CD4-positive, alpha-beta T cell (primary cell): ENCODE measurements around the gene SLC23A1. TPM values are rescaled to one million over a fixed set of nuclear protein-coding genes. Genes with fewer than 3 reads are reported as not detected.
A peak's percentile ranks its signal among the peaks of the same experiment; 100 is the strongest.

ENCODE experiments used
- ATAC-seq: fragments of 200-7000 bp; cut with Tn5 transposase; one replicate; pipeline ENCODE4 v1.10.0; 2022; ENCODE audit warnings: mild to moderate bottlenecking; ENCODE audit not compliant: poor library complexity
- CTCF ChIA-PET: fragments of 350-600 bp; sonication (Branson Sonifier 250); formaldehyde crosslinking; loops from one replicate; lab custom pipeline; 2021; ENCODE audit warnings: antibody characterized with exemption, inconsistent platforms; lab: Charles Lee
- POLR2A ChIA-PET: fragments of 350-600 bp; sonication (Branson Sonifier 250); formaldehyde crosslinking; loops from one replicate; lab custom pipeline; 2021; ENCODE audit warnings: antibody characterized with exemption, inconsistent platforms; lab: Charles Lee
- DNase-seq, 14 experiments: peaks; one replicate each; pipeline ENCODE4 v3.0.0-alpha.2; 2013 to 2020; ENCODE audit warnings: mixed read lengths in 2 of 14
- H3K27ac ChIP-seq, 2 donors: one replicate each; pipeline versions ENCODE4 v1.5.1 to v1.7.0; 2013; ENCODE audit warnings: low read length in 2 of 2, low read depth in 1 of 2, mild to moderate bottlenecking in 1 of 2
- H3K27me3 ChIP-seq, 2 experiments: 1 replicate in 1 of 2; 2 replicates in 1 of 2; pipeline versions ENCODE4 v1.6.1 to v1.7.0; 2013; ENCODE audit warnings: low read length in 2 of 2, control low read depth in 1 of 2, mild to moderate bottlenecking in 1 of 2, moderate library complexity in 1 of 2; ENCODE audit not compliant: insufficient read depth in 2 of 2, control insufficient read depth in 1 of 2
- H3K36me3 ChIP-seq: one replicate; pipeline ENCODE4 v1.6.1; 2013; ENCODE audit warnings: low read length, control low read depth; ENCODE audit not compliant: insufficient read depth
- H3K4me1 ChIP-seq: one replicate; pipeline ENCODE4 v1.6.1; 2013; ENCODE audit warnings: low read length, control low read depth; ENCODE audit not compliant: insufficient read depth
- H3K4me3 ChIP-seq: one replicate; pipeline ENCODE4 v1.5.1; 2013; ENCODE audit warnings: mild to moderate bottlenecking, low read length, moderate library complexity
- H3K9me3 ChIP-seq, 2 experiments: 1 replicate in 1 of 2; 2 replicates in 1 of 2; pipeline versions ENCODE4 v1.6.1 to v1.7.0; 2013; ENCODE audit warnings: low read length in 2 of 2, mild to moderate bottlenecking in 2 of 2, control low read depth in 1 of 2, moderate library complexity in 1 of 2; ENCODE audit not compliant: control insufficient read depth in 1 of 2, insufficient read depth in 1 of 2
- H3K27ac Mint-ChIP-seq: one replicate; pipeline ENCODE4 v1.8.0; 2020; ENCODE audit warnings: mixed read lengths
- H3K27me3 Mint-ChIP-seq: one replicate; pipeline ENCODE4 v1.8.0; 2021; ENCODE audit warnings: mixed read lengths
- H3K36me3 Mint-ChIP-seq: one replicate; pipeline ENCODE4 v1.8.0; 2021; ENCODE audit warnings: low read depth, mixed read lengths
- H3K4me1 Mint-ChIP-seq: one replicate; pipeline ENCODE4 v1.8.0; 2021; ENCODE audit warnings: low read depth, mixed read lengths
- H3K4me3 Mint-ChIP-seq: one replicate; pipeline ENCODE4 v1.8.0; 2020; ENCODE audit warnings: mild to moderate bottlenecking, mixed read lengths
- H3K9me3 Mint-ChIP-seq: one replicate; pipeline ENCODE4 v1.8.0; 2020; ENCODE audit warnings: mixed read lengths
- CTCF ChIP-seq: fragments of 200-600 bp; IDR thresholded peaks from one replicate; pipeline ENCODE4 v1.8.0; 2022; ENCODE audit warnings: antibody characterized with exemption, mild to moderate bottlenecking
- intact Hi-C, 2 experiments: fragments of 100-400 bp; cut with DNase I in 1 of 2; cut with micrococcal nuclease in 1 of 2; formaldehyde crosslinking; loops; one replicate each; pipeline versions ENCODE4 v1.15.1 to v1.9.0; 2023 to 2025; cut with DNase I, micrococcal nuclease
- total RNA-seq, 174 experiments: library from RNA in 2 of 174; stranded (reverse) in 2 of 174; gene quantifications; one replicate each; pipeline ENCODE4 v1.2.3 and lab custom pipeline; 2021 to 2026

Gene SLC23A1
- total RNA-seq, 2 experiments from 2014 or later = not detected

GRCh38 chr5:139397921-139398320 lies 14.8 kb upstream of the SLC23A1 start:
- H3K9me3 Mint-ChIP-seq = no peaks in the 10 kb centered on the region
- H3K4me1 ChIP-seq = peaks cover 20% of the 10 kb centered on the region
- no peaks in the 10 kb centered on the region for H3K27me3 Mint-ChIP-seq
- no peak overlapping the region for H3K4me3 Mint-ChIP-seq
- no peak for ATAC-seq
- peaks cover 11% of the 10 kb centered on the region for H3K4me1 Mint-ChIP-seq
- H3K27ac ChIP-seq = no peak overlapping the region
- no peak for TF ChIP-seq CTCF
- no peak overlapping the region for H3K27ac Mint-ChIP-seq
- intact Hi-C loops = no loop called here
- no peak overlapping the region for H3K4me3 ChIP-seq
- ChIA-PET CTCF (no interaction called here), POLR2A (no interaction called here)
- peaks cover 4% of the 10 kb centered on the region for H3K36me3 ChIP-seq
- no peak for DNase-seq
- no peaks in the 10 kb centered on the region for H3K9me3 ChIP-seq
- peaks cover 0 to 6% of the 10 kb centered on the region in 2 experiments for H3K27me3 ChIP-seq
- no peaks in the 10 kb centered on the region for H3K36me3 Mint-ChIP-seq

- no peak for ATAC-seq
- no peaks in the 10 kb centered on the region for H3K27me3 Mint-ChIP-seq
- DNase-seq = no peak
- no peak for TF ChIP-seq CTCF
- H3K27me3 ChIP-seq = peaks cover 0 to 6% of the 10 kb centered on the region in 2 experiments
- CTCF ChIA-PET = no interaction called here
- no peak overlapping the region for H3K27ac ChIP-seq
- intact Hi-C loops = no loop called here
- no peaks in the 10 kb centered on the region for H3K9me3 ChIP-seq
- POLR2A ChIA-PET = interaction anchor here (0.7 kb wide), 1 partner anchor 55 kb away, joined by 3 read pairs; the partner anchor contains the start of gene PAIP2
- H3K4me1 ChIP-seq = peaks cover 27% of the 10 kb centered on the region
- H3K9me3 Mint-ChIP-seq = no peaks in the 10 kb centered on the region
- H3K36me3 ChIP-seq = peaks cover 4% of the 10 kb centered on the region
- no peak overlapping the region for H3K4me3 ChIP-seq
- H3K4me1 Mint-ChIP-seq = peaks cover 11% of the 10 kb centered on the region
- H3K4me3 Mint-ChIP-seq = no peak overlapping the region
- H3K36me3 Mint-ChIP-seq = no peaks in the 10 kb centered on the region
- H3K27ac Mint-ChIP-seq = no peak overlapping the region
These were observed 13.6 kb upstream of the SLC23A1 start for GRCh38 chr5:139396691-139397090.

- Mint-ChIP-seq H3K27ac (no peak overlapping the region), H3K4me3 (peak overlapping the region; percentile 76), H3K27me3 (no peaks in the 10 kb centered on the region), H3K36me3 (no peaks in the 10 kb centered on the region), H3K9me3 (no peaks in the 10 kb centered on the region), H3K4me1 (peaks cover 18% of the 10 kb centered on the region)
- no peak overlapping the region for H3K4me3 ChIP-seq
- TF ChIP-seq CTCF = no peak
- intact Hi-C loops = no loop called here
- peaks cover 4% of the 10 kb centered on the region for H3K36me3 ChIP-seq
- DNase-seq (no peak), ATAC-seq (no peak)
- no peak overlapping the region for H3K27ac ChIP-seq
- peaks cover 0 to 6% of the 10 kb centered on the region in 2 experiments for H3K27me3 ChIP-seq
- H3K9me3 ChIP-seq = no peaks in the 10 kb centered on the region
- POLR2A ChIA-PET = interaction anchor here (0.7 to 4.6 kb wide), 2 partner anchors 8 to 54 kb away, joined by 3 to 18 read pairs; partner anchors contain the start of genes PAIP2 and SPATA24
- CTCF ChIA-PET = no interaction called here
- peaks cover 34% of the 10 kb centered on the region for H3K4me1 ChIP-seq
These were observed 12.9 kb upstream of the SLC23A1 start for GRCh38 chr5:139395844-139396640.
